Type B pancreatic cell (in vitro differentiated cells): ENCODE results near the gene ZNF385C. TPM values are rescaled to one million over a fixed set of nuclear protein-coding genes. Genes with fewer than 3 reads are reported as not detected.

Experiments
- DNase-seq: peaks from one replicate; pipeline ENCODE4 v3.0.0; 2021; ENCODE audit warnings: mixed read lengths; ENCODE audit not compliant: unreplicated experiment; ENCODE audit errors: extremely low spot score
- H3K27ac Mint-ChIP-seq: 2 replicates; pipeline ENCODE4 v1.8.0; 2021; ENCODE audit warnings: mild to moderate bottlenecking, mixed read lengths
- H3K27me3 Mint-ChIP-seq: 2 replicates; pipeline ENCODE4 v1.8.0; 2021; ENCODE audit warnings: mixed read lengths
- H3K36me3 Mint-ChIP-seq: 2 replicates; pipeline ENCODE4 v1.8.0; 2021; ENCODE audit warnings: mixed read lengths
- H3K4me1 Mint-ChIP-seq: one replicate; pipeline ENCODE4 v1.8.0; 2021; ENCODE audit warnings: mixed read lengths; ENCODE audit not compliant: unreplicated experiment
- H3K4me3 Mint-ChIP-seq: 2 replicates; pipeline ENCODE4 v1.8.0; 2021; ENCODE audit warnings: mild to moderate bottlenecking, mixed read lengths
- H3K9me3 Mint-ChIP-seq: 2 replicates; pipeline ENCODE4 v1.8.0; 2021; ENCODE audit warnings: mixed read lengths
- CTCF ChIP-seq: fragments of 200-600 bp; sonication (generic); conservative IDR thresholded peaks from 2 replicates; pipeline ENCODE4 v1.5.0; 2021; ENCODE audit warnings: antibody characterized with exemption, mild to moderate bottlenecking
- total RNA-seq: library from RNA; stranded (reverse); gene quantifications from 2 replicates; pipeline ENCODE4 v1.2.1, GENCODE V29; 2021; ENCODE audit warnings: low replicate concordance

Gene ZNF385C
- total RNA-seq, 1 donor from 2014 or later: 3.3 TPM

GRCh38 chr17:42101513-42102292 lies 3.4 kb upstream of the ZNF385C start:
- Mint-ChIP-seq H3K36me3 (no peaks in the 10 kb centered on the region), H3K27me3 (peaks cover 54% of the 10 kb centered on the region), H3K27ac (no peak overlapping the region), H3K4me3 (no peak overlapping the region), H3K4me1 (no peaks in the 10 kb centered on the region), H3K9me3 (no peaks in the 10 kb centered on the region)
- TF ChIP-seq CTCF: peak; percentile 90
- DNase-seq: no peak

- H3K4me1 Mint-ChIP-seq: no peaks in the 10 kb centered on the region
- H3K4me3 Mint-ChIP-seq: no peak overlapping the region
- no peaks in the 10 kb centered on the region for H3K36me3 Mint-ChIP-seq
- no peak for DNase-seq
- no peaks in the 10 kb centered on the region for H3K9me3 Mint-ChIP-seq
- peaks cover 60% of the 10 kb centered on the region for H3K27me3 Mint-ChIP-seq
- no peak overlapping the region for H3K27ac Mint-ChIP-seq
- TF ChIP-seq CTCF: no peak
These were observed 592 bp upstream of the ZNF385C start for GRCh38 chr17:42098730-42099399.

GRCh38 chr17:42096360-42097111 lies 1.7 kb downstream of the ZNF385C start:
- Mint-ChIP-seq H3K36me3 (no peaks in the 10 kb centered on the region), H3K4me3 (no peak overlapping the region), H3K4me1 (no peaks in the 10 kb centered on the region), H3K27me3 (peaks cover 53% of the 10 kb centered on the region), H3K27ac (no peak overlapping the region), H3K9me3 (no peaks in the 10 kb centered on the region)
- TF ChIP-seq CTCF: no peak
- DNase-seq: no peak

GRCh38 chr17:42094375-42095069 lies 3.8 kb downstream of the ZNF385C start:
- DNase-seq: no peak
- no peak overlapping the region for H3K27ac Mint-ChIP-seq
- no peak for TF ChIP-seq CTCF
- H3K4me1 Mint-ChIP-seq: no peaks in the 10 kb centered on the region
- H3K27me3 Mint-ChIP-seq: peaks cover 56% of the 10 kb centered on the region
- no peaks in the 10 kb centered on the region for H3K9me3 Mint-ChIP-seq
- H3K4me3 Mint-ChIP-seq: no peak overlapping the region
- no peaks in the 10 kb centered on the region for H3K36me3 Mint-ChIP-seq

GRCh38 chr17:42092939-42093338 lies 5.3 kb downstream of the ZNF385C start:
- Mint-ChIP-seq H3K27me3 (peaks cover 46% of the 10 kb centered on the region), H3K4me3 (no peak overlapping the region), H3K36me3 (no peaks in the 10 kb centered on the region), H3K4me1 (no peaks in the 10 kb centered on the region), H3K27ac (no peak overlapping the region), H3K9me3 (no peaks in the 10 kb centered on the region)
- no peak for TF ChIP-seq CTCF
- no peak for DNase-seq
